ENCODE data around the gene VASN.

Gene VASN

DNA sequence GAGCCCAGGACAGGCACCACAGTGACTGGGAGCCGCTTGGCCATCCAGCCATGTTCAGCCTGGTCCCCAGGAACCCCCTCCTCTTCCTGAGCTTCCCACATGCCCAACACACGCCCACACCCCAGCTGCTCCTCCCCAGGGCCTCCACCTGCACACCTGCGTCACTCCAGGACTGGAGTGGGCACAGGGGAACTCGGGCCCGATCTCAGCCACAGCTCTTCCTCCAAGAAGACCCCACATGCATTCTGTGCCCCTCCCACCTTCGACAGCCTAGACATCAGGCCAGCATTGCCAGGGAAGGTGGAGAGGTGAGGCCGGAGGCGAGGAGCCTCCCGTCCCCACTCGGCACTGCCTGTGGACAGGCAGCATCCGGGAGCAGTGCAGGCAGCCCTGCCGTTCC, 6.0 kb upstream of the VASN start:
- no peak for TF ChIP-seq CTCF (IDR thresholded peaks at IDR 0.05; ENCODE audit: extremely low read depth, insufficient read depth, missing control alignments)
- in situ Hi-C loops (cut with MboI; ENCODE audit: low pct_unique_long_range_greater_than_20kb, low sequenced_read_pairs, unreplicated experiment), result no loop called here

DNA sequence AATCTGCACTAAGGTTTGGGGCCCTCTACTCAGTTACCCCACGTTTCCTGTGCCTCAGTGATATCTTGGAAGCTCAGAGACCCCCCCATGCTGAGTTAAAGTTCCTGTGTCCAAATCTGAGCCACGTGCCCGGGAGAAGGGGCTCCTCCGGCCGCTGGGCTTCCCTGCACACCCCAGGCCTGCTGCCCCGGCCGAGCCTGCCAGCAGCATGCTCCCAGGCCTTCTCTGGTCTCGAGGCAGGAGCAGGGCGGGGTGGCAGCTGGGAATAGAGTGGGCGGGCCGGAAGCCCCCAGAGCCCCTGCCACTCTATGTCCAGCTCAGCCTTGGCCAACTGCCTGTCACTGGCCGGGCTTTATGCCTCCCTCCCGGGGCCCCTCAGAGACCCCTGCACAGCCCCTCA, 5.6 kb upstream of the VASN start:
- no peak for TF ChIP-seq CTCF (IDR thresholded peaks at IDR 0.05; ENCODE audit: extremely low read depth, insufficient read depth, missing control alignments)
- in situ Hi-C loops (cut with MboI; ENCODE audit: low pct_unique_long_range_greater_than_20kb, low sequenced_read_pairs, unreplicated experiment), result no loop called here
- DNase-seq (ENCODE audit: low spot score), result no peak

More for the DNA sequence above, 6.0 kb upstream of the VASN start:
- no peak for DNase-seq (ENCODE audit: low spot score)

GRCh38 chr16:4367393-4367856, 4.2 kb upstream of the VASN start:
- no peak for TF ChIP-seq CTCF (IDR thresholded peaks at IDR 0.05; ENCODE audit: extremely low read depth, insufficient read depth, missing control alignments)
- DNase-seq (ENCODE audit: low spot score), result no peak
- in situ Hi-C loops (cut with MboI; ENCODE audit: low pct_unique_long_range_greater_than_20kb, low sequenced_read_pairs, unreplicated experiment), result no loop called here

- in situ Hi-C loops (cut with MboI; ENCODE audit: low pct_unique_long_range_greater_than_20kb, low sequenced_read_pairs, unreplicated experiment), result no loop called here
- no peak for DNase-seq (ENCODE audit: low spot score)
Measured at GRCh38 chr16:4369007-4369733, 2.5 kb upstream of the VASN start.

GRCh38 chr16:4370151-4370550, 1.5 kb upstream of the VASN start:
- TF ChIP-seq CTCF (IDR thresholded peaks at IDR 0.05; ENCODE audit: extremely low read depth, insufficient read depth, missing control alignments), result no peak
- in situ Hi-C loops (cut with MboI; ENCODE audit: low pct_unique_long_range_greater_than_20kb, low sequenced_read_pairs, unreplicated experiment), result no loop called here
- DNase-seq (ENCODE audit: low spot score), result no peak

More at GRCh38 chr16:4369007-4369733, 2.5 kb upstream of the VASN start:
- no peak for TF ChIP-seq CTCF (IDR thresholded peaks at IDR 0.05; ENCODE audit: extremely low read depth, insufficient read depth, missing control alignments)

GRCh38 chr16:4370570-4371356, 885 bp upstream of the VASN start:
- TF ChIP-seq CTCF (IDR thresholded peaks at IDR 0.05; ENCODE audit: extremely low read depth, insufficient read depth, missing control alignments), result no peak
- DNase-seq (ENCODE audit: low spot score), result no peak
- in situ Hi-C loops (cut with MboI; ENCODE audit: low pct_unique_long_range_greater_than_20kb, low sequenced_read_pairs, unreplicated experiment), result no loop called here
